Activated B cell treated with CpG ODN at 0.5 μM for 24 hours (primary cell): Measurements from ENCODE around the gene QSOX2. TPM values are rescaled to one million over a fixed set of nuclear protein-coding genes. Genes with fewer than 3 reads are reported as not detected.

Source experiments
- ATAC-seq: fragments of 200-7000 bp; cut with Tn5 transposase; one replicate; pipeline ENCODE4 v1.10.0; 2021; ENCODE audit warnings: low read depth, mild to moderate bottlenecking, moderate library complexity
- CTCF ChIA-PET: fragments of 350-600 bp; sonication (Branson Sonifier 250); formaldehyde crosslinking; loops from one replicate; lab custom pipeline; 2021; ENCODE audit warnings: antibody characterized with exemption; lab: Charles Lee
- POLR2A ChIA-PET: fragments of 350-600 bp; sonication (Branson Sonifier 250); formaldehyde crosslinking; loops from one replicate; lab custom pipeline; 2021; ENCODE audit warnings: antibody characterized with exemption; lab: Charles Lee
- DNase-seq: peaks from one replicate; pipeline ENCODE4 v3.0.0; 2022
- H3K27ac Mint-ChIP-seq: one replicate; pipeline ENCODE4 v1.8.0; 2020; ENCODE audit warnings: mixed read lengths
- H3K27me3 Mint-ChIP-seq: one replicate; pipeline ENCODE4 v1.8.0; 2021; ENCODE audit warnings: mixed read lengths
- H3K36me3 Mint-ChIP-seq: one replicate; pipeline ENCODE4 v1.8.0; 2021; ENCODE audit warnings: low read depth, mixed read lengths
- H3K4me1 Mint-ChIP-seq: one replicate; pipeline ENCODE4 v1.8.0; 2021; ENCODE audit warnings: mixed read lengths
- H3K4me3 Mint-ChIP-seq: one replicate; pipeline ENCODE4 v1.8.0; 2020; ENCODE audit warnings: mild to moderate bottlenecking, mixed read lengths
- H3K9me3 Mint-ChIP-seq: one replicate; pipeline ENCODE4 v1.8.0; 2020; ENCODE audit warnings: mixed read lengths
- intact Hi-C: fragments of 100-400 bp; cut with micrococcal nuclease; formaldehyde crosslinking; loops from one replicate; pipeline ENCODE4 v1.15.1; 2024
- total RNA-seq: library from RNA; stranded (reverse); gene quantifications from 2 replicates; pipeline ENCODE4 v1.2.3, GENCODE V29; 2022
- TF ChIP-seq, protein P1 (sequence below): fragments of 200-600 bp; IDR thresholded peaks from one replicate; pipeline ENCODE4 v1.8.0; 2022; ENCODE audit warnings: antibody characterized with exemption, mild to moderate bottlenecking

The QSOX2 gene
- total RNA-seq, 1 donor from 2014 or later, result 49.1 TPM

DNA sequence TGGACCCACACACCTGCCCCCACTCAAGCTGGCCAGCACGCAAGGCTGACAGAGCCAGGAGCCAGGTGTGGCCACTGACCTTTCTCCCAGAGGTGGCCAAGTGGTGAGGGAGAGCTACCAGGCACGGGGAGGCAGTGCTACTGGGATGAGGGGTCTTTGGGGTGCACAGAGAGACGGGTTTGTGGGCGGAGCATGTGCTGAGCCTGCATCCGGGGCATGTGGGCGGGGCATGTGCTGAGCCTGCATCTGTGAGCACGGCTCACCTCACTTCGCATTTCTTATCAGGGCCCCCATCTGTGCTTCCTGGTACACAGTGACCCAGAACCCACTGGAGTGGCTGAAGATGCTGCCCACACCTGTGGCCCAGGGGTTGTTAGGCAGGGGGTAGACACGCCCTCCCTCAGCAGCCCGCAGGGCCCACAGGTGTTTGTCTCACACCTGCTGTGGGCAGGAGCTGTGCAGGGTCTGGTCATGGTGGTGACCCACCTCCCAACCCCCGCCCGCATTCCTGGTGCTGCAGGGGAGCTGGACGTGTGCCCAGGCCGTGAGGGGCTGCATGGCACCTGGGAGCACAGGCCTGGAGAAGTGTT, 36.8 kb upstream of the QSOX2 start:
- peaks cover 21% of the 10 kb centered on the region for H3K4me1 Mint-ChIP-seq
- ChIA-PET CTCF (interaction anchor here (1.2 to 4.8 kb wide), 3 partner anchors 15 to 160 kb away, joined by 3 to 50 read pairs (median 12); no protein-coding TSS in a partner anchor), POLR2A (interaction anchor here (0.9 to 2.3 kb wide), 3 partner anchors 15 to 112 kb away, joined by 5 to 9 read pairs (median 7); no protein-coding TSS in a partner anchor)
- H3K36me3 Mint-ChIP-seq, result no peaks in the 10 kb centered on the region
- H3K27me3 Mint-ChIP-seq, result peaks cover 8% of the 10 kb centered on the region
- no peaks in the 10 kb centered on the region for H3K9me3 Mint-ChIP-seq
- DNase-seq, result no peak
- peak; percentile 26 for ATAC-seq
- intact Hi-C loops, result loop anchor here (2.0 kb wide), 1 partner anchor 194 kb away; no protein-coding TSS in a partner anchor
- H3K4me3 Mint-ChIP-seq, result peak overlapping the region; percentile 19
- TF ChIP-seq, protein P1, sequence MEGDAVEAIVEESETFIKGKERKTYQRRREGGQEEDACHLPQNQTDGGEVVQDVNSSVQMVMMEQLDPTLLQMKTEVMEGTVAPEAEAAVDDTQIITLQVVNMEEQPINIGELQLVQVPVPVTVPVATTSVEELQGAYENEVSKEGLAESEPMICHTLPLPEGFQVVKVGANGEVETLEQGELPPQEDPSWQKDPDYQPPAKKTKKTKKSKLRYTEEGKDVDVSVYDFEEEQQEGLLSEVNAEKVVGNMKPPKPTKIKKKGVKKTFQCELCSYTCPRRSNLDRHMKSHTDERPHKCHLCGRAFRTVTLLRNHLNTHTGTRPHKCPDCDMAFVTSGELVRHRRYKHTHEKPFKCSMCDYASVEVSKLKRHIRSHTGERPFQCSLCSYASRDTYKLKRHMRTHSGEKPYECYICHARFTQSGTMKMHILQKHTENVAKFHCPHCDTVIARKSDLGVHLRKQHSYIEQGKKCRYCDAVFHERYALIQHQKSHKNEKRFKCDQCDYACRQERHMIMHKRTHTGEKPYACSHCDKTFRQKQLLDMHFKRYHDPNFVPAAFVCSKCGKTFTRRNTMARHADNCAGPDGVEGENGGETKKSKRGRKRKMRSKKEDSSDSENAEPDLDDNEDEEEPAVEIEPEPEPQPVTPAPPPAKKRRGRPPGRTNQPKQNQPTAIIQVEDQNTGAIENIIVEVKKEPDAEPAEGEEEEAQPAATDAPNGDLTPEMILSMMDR, result no peak
- H3K27ac Mint-ChIP-seq, result no peak overlapping the region

DNA sequence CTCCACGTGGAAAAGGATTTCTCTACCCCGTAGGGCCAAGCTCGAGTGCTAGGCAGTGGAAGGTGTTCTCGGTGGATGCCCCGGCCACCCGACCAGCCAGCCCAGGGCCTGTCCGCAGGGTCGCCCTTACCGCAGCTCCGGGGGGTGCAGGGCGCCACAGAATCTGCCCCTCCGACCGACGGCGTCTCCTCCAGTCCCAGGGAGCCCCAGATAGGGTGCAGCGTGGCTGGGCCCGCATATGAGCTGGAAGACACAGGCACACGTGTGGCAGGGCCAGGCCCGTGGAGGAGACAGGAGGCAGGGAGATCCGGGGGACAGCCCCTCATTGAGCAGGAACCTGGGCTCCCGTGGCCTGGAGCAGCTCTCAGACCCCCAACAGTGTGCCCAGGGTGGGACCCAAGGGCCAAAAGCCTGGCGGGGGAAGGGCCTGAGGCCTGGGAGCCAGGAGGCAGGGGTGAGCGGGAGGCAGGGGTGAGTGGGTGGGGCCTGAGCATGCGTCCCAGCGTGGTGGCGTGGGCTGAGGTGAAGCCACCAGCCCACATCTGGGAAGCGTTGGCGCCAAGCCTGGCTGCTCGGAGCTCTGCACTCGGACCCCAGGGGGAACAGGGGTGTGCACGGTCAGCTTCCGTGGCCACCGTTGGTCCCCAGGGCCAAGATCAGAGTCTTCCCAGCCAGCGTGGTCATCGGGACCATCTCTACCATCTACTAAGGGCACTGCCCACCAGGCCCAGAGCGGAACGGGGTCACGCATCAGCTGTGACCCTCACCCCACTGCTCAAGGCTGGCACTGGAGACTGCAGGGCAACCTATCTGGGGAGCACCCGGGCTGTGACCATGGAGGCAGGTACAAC, 36.0 kb upstream of the QSOX2 start:
- peaks cover 21% of the 10 kb centered on the region for H3K4me1 Mint-ChIP-seq
- H3K27ac Mint-ChIP-seq, result no peak overlapping the region
- ATAC-seq (no peak), DNase-seq (no peak)
- TF ChIP-seq, protein P1, result no peak
- peak overlapping the region; percentile 19 for H3K4me3 Mint-ChIP-seq
- no peaks in the 10 kb centered on the region for H3K9me3 Mint-ChIP-seq
- POLR2A ChIA-PET, result interaction anchor here (2.3 kb wide), 1 partner anchor 56 kb away, joined by 9 read pairs; no protein-coding TSS in a partner anchor
- H3K36me3 Mint-ChIP-seq, result no peaks in the 10 kb centered on the region
- intact Hi-C loops, result loop anchor here (2.0 kb wide), 1 partner anchor 193 kb away; no protein-coding TSS in a partner anchor
- peaks cover 4% of the 10 kb centered on the region for H3K27me3 Mint-ChIP-seq
- CTCF ChIA-PET, result interaction anchor here (4.8 kb wide), 1 partner anchor 113 kb away, joined by 50 read pairs; no protein-coding TSS in a partner anchor

DNA sequence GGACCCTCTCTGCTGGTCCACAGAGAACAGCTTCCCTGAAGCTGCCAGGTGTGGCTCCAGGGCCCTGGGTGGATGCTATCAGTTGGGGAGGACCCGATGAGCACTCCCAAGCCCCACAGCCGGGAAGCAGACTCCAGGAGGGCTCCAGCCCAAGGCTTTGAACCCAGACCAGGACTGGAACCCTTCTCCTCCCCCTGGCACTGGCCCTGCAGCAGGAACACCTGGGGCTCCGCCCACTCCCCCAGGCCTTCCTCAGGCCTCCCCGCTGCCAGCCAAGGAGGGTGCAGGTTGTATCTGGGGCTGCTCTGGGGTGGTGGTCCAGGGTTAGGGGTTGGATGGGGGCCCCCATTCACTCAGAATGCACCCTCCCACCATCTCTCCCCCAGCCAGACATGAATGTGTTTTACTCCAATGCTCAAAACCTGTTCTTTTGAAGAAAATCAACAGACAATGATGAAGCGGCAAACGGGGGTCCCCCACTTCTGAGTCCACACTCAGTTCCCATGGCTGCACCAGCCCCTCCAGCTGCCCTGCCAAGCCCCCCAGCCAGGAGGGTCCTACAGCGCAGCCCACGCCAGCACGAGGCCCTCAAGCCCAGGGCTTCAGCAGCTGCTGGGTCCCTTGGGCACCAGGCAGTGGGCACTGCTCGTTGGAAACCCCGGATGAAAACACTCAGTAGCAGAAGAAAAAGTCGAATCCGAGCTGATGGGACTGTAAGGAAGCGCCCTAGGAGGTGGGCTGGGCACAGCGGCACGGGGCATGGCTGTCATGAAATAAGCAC, 35.1 kb upstream of the QSOX2 start:
- CTCF ChIA-PET, result interaction anchor here (4.8 kb wide), 1 partner anchor 112 kb away, joined by 50 read pairs; no protein-coding TSS in a partner anchor
- Mint-ChIP-seq H3K27me3 (peaks cover 3% of the 10 kb centered on the region), H3K4me1 (peaks cover 21% of the 10 kb centered on the region), H3K27ac (no peak overlapping the region), H3K4me3 (no peak overlapping the region), H3K36me3 (no peaks in the 10 kb centered on the region), H3K9me3 (no peaks in the 10 kb centered on the region)
- no peak for DNase-seq
- no peak for ATAC-seq
- POLR2A ChIA-PET, result no interaction called here
- TF ChIP-seq, protein P1, result no peak
- intact Hi-C loops, result no loop called here

DNA sequence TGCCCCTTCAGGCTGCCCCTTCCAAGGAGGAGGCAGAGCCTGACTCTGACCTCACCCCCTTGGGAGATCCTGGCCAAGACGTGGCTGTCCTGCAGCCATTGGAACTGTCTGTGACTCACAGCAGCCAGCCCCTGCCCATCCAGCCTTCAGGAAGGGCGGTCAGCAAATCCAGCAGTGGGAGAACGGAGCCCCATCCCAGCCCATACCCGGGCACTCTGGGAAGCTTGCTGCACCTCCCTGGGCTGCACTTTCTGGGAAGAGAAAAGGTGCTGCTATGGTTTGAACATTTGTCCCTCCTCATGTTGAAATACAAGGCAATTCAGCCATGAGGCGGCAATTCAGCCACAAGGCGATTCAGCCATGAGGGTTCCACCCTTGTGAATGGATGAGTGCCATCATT, 33.9 kb upstream of the QSOX2 start:
- intact Hi-C loops, result no loop called here
- Mint-ChIP-seq H3K27ac (no peak overlapping the region), H3K9me3 (no peaks in the 10 kb centered on the region), H3K4me3 (no peak overlapping the region), H3K4me1 (peaks cover 21% of the 10 kb centered on the region), H3K27me3 (peaks cover 6% of the 10 kb centered on the region), H3K36me3 (no peaks in the 10 kb centered on the region)
- TF ChIP-seq, protein P1, result no peak
- ChIA-PET POLR2A (interaction anchor here (1.3 kb wide), 1 partner anchor 12 kb away, joined by 4 read pairs; no protein-coding TSS in a partner anchor), CTCF (interaction anchor here (0.6 kb wide), 1 partner anchor 109 kb away, joined by 4 read pairs; no protein-coding TSS in a partner anchor)
- ATAC-seq (no peak), DNase-seq (no peak)
